HT1080 (cell line): ENCODE data around the gene SMPD3. TPM values are rescaled to one million over a fixed set of nuclear protein-coding genes. Genes with fewer than 3 reads are reported as not detected.

Source experiments
- DNase-seq: peaks from one replicate; pipeline ENCODE4 v3.0.0-alpha.2; 2015; ENCODE audit warnings: low read depth
- total RNA-seq: library from RNA; depleted of rRNA; stranded (reverse); fragments of >200 nt; shearing (Covaris generic); gene quantifications from 2 replicates; pipeline ENCODE4 v1.2.3, GENCODE V29; 2014

SMPD3 gene
- total RNA-seq, 1 experiment from 2014 or later, result 0.31 TPM

GRCh38 chr16:68359398-68360191 is 88.7 kb downstream of the SMPD3 start:
- no peak for DNase-seq

GRCh38 chr16:68358951-68359350 is 89.4 kb downstream of the SMPD3 start:
- no peak for DNase-seq

GRCh38 chr16:68357923-68358322 is 90.4 kb downstream of the SMPD3 start:
- DNase-seq, result no peak

DNA sequence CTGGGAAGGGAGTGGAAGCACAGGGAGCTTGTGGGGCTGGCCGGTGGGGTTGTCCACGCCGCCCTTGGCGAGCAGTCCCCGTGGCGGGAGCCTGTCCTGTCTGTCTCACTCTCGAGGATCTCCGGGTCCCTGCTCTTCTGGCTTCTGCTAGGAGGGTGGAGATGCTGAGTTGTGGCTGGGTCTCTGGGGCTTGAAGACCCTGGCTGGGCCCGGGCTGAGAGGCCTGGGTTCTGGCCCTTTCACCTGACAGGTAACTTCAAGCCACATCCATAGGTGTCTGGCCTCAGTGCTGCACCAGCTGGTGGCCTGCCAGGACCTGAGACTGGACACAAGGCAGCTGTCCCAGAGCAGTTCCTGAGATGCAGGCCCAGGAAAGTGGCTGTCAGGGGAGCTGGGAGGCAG is 90.8 kb downstream of the SMPD3 start:
- DNase-seq, result no peak

GRCh38 chr16:68356919-68357286 is 91.4 kb downstream of the SMPD3 start:
- no peak for DNase-seq

GRCh38 chr16:68356249-68356918 is 91.9 kb downstream of the SMPD3 start:
- peak; percentile 34 for DNase-seq

- no peak for DNase-seq
These were observed 92.7 kb downstream of the SMPD3 start for GRCh38 chr16:68355447-68356248.

DNA sequence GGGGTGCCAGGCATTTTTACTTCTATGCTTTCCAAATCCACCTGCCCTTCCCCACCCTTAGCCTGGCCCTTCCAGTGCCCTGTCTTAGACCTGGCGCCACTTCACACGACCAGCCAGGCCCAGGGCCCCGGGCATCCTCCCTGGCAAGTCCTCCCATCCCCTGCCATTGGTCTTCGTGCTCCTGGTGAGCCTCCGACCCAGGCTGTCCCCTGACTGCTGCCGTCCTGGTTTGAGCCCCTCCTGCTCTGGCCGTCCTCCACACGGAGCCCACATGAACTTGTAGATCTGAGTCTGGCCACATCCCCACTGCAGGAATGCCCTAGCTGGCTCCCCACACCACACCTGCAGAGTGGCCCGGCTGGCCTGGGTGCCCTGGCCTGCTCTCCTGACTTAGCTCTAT is 93.5 kb downstream of the SMPD3 start:
- DNase-seq, result no peak

GRCh38 chr16:68353366-68353765 is 94.9 kb downstream of the SMPD3 start:
- DNase-seq, result no peak

DNA sequence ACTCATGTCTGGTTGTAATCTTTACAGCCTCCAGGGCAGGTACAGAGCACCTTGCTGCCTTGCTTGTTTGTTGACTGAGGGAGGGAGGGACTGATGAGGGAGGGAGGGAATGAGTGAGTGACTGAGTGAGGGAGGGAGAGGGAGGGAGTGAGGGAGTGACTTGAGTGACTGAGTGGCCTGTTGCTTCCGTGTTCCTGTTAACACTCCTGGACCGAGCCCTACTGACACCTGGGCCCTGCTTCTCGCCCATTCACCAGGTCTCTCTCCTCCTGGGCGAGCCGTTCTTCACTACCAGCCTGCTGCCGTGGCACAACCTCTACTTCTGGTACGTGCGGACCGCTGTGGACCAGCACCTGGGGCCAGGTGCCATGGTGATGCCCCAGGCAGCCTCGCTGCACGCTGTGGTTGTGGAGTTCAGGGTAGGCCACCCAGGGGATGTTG is 96.3 kb downstream of the SMPD3 start:
- DNase-seq, result no peak

- no peak for DNase-seq
These were observed 96.8 kb downstream of the SMPD3 start for GRCh38 chr16:68351463-68351862.

GRCh38 chr16:68350813-68351350 is 97.4 kb downstream of the SMPD3 start:
- no peak for DNase-seq

- DNase-seq, result no peak
These were observed 98.4 kb downstream of the SMPD3 start for GRCh38 chr16:68349838-68350410.

DNA sequence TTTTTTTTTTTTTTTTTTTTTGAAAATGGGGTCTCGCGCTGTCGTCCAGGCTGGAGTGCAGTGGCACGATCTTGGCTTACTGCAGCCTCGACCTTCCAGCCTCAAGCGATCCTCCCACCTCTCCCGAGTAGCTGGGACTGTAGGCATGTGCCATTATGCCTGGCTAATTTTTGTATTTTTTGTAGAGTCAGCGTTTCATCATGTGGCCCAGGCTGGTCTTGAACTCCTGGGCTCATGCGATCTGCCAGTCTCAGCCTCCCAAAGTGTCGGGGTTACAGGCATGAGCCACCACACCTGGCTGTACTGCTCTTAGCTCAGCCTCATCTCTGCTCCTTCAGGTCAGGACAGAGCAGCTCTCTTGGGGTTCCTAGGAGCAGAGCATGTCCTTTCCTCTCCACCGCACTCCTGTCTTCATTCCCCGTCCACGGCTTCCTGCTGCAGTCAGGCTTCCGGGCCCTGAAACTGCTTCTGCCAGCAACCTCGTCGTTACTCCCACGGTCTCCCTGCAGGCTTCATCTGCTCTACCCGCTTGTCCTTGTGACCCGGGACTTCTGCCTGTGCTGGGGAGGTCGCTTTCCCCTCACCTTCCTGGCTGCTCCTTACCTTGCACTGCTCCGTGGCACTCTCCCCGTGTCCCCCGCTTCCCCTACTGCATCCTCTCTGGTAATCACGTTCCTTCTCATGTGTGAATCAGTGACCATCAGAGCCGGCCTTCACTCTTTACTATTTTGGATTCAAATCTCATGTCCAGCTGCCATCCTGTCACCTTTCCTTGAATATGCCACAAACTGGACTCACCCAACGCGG is 99.5 kb downstream of the SMPD3 start:
- DNase-seq, result no peak

GRCh38 chr16:68347605-68348004 is 100.7 kb downstream of the SMPD3 start:
- DNase-seq, result no peak

DNA sequence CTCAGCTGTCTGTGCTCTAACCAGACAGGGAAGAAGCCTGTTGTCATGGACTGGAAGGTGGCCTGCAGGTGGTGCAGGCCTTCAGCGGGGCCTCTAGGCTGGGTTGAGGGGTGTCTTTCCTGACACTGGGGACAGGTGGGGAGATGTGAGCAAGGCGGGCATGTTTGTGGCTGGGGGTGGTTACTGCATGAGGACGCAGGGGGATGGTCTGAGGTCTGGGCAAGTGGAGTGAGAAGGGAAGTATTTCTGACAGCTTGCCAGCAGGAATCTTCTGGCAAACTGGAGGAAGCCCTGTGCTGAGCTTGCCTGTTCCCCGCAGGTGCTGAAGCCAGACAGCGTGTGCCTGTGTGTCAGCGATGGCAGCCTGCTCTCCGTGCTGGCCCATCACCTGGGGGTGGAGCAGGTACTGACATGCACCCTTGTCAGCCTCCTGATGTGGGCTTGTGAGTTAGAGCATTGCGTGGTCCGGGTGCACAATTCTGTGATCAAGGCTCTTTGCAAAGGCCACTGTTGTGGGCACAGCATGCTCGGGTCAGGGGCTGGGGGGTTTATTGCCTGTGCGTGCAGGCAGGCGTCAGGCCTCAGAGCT is 101.3 kb downstream of the SMPD3 start:
- DNase-seq, result no peak

- no peak for DNase-seq
These were observed 102.2 kb downstream of the SMPD3 start for GRCh38 chr16:68345958-68346635.

GRCh38 chr16:68345351-68345810 is 102.9 kb downstream of the SMPD3 start:
- no peak for DNase-seq

- DNase-seq, result no peak
These were observed 104.1 kb downstream of the SMPD3 start for GRCh38 chr16:68344252-68344651.
